Esophagus (tissue), 2 donors: Measurements from ENCODE around the gene KLK1. TPM values are rescaled to one million over a fixed set of nuclear protein-coding genes. Genes with fewer than 3 reads are reported as not detected.
"Not testable (repeated sequence)": the region's sequence is repeated elsewhere in the genome, so short reads cannot be mapped to it uniquely, and the experiment has no call there.

Source experiments
- H3K27ac ChIP-seq, 2 donors: one replicate each; pipeline ENCODE4 v1.5.1; 2013; ENCODE audit warnings: low read depth in 2 of 2, mild to moderate bottlenecking in 2 of 2, inconsistent platforms in 1 of 2, low read length in 1 of 2, moderate library complexity in 1 of 2
- H3K27me3 ChIP-seq, 2 donors: one replicate each; pipeline ENCODE4 v1.6.1; 2013; ENCODE audit warnings: low read length in 2 of 2, control low read depth in 1 of 2, mild to moderate bottlenecking in 1 of 2; ENCODE audit not compliant: insufficient read depth in 2 of 2, control insufficient read depth in 1 of 2
- H3K36me3 ChIP-seq, 2 donors: one replicate each; pipeline ENCODE4 v1.6.1; 2013; ENCODE audit warnings: low read length in 1 of 2; ENCODE audit not compliant: control insufficient read depth in 2 of 2, insufficient read depth in 2 of 2
- H3K4me1 ChIP-seq, 2 donors: one replicate each; pipeline ENCODE4 v1.6.1; 2013; ENCODE audit warnings: low read length in 1 of 2; ENCODE audit not compliant: control insufficient read depth in 2 of 2, insufficient read depth in 2 of 2
- H3K4me3 ChIP-seq, 2 donors: one replicate each; pipeline ENCODE4 v1.5.1; 2013; ENCODE audit warnings: low read length in 2 of 2, mild to moderate bottlenecking in 2 of 2, low read depth in 1 of 2, moderate library complexity in 1 of 2
- H3K9me3 ChIP-seq, 2 donors: one replicate each; pipeline ENCODE4 v1.6.1; 2013; ENCODE audit warnings: mild to moderate bottlenecking in 2 of 2, low read depth in 1 of 2, low read length in 1 of 2, moderate library complexity in 1 of 2; ENCODE audit not compliant: control insufficient read depth in 2 of 2, insufficient read depth in 1 of 2
- WGBS, 2 donors: extraction: QIAGEN DNeasy Blood & Tissue Kit; methylation state at CpG; one replicate each; pipeline ENCODE4 v1.1.7; 2013; 5-methylcytosine and 5-hydroxymethylcytosine counted together
- polyA plus RNA-seq, 2 donors: library from polyadenylated mRNA; stranded (reverse); fragments of 200-250 nt; gene quantifications; one replicate each; pipeline ENCODE4 v1.2.3, GENCODE V29; 2013
- donor health status: healthy with polysubstance abuse.
- donor health status: Bipolar disorder and iron deficiency.

KLK1 gene
- polyA plus RNA-seq, 2 donors, result 2.0 to 2.8 TPM

DNA sequence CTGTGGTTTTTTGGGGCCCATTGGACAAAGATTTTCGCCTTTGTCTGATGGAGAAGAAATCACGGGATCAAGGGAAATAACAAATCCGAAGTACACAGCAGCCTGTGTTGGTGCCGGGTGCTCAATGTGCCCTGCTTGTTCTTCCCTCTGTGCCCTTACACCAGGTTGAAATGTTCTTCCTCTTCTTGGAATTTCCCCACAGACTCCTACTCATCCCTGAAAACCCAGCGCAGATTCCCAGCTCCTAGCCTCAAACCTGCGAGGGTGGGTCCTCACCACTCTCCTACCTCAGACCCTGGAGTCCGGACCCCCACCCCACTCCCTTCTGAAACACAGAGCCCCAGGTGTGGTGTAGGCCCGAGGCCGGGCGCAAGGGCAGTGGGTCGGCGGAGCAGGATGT, 38.3 kb downstream of the KLK1 start:
- Histone ChIP-seq H3K9me3 (no peaks in the 10 kb centered on the region), H3K27me3 (no peaks in the 10 kb centered on the region), H3K36me3 (no peaks in the 10 kb centered on the region), H3K4me3 (no peak overlapping the region), H3K4me1 (no peaks in the 10 kb centered on the region), H3K27ac (no peak overlapping the region)
- 88 to 89% methylated on average over 12 of the region's 12 CpGs for WGBS, 2 donors

DNA sequence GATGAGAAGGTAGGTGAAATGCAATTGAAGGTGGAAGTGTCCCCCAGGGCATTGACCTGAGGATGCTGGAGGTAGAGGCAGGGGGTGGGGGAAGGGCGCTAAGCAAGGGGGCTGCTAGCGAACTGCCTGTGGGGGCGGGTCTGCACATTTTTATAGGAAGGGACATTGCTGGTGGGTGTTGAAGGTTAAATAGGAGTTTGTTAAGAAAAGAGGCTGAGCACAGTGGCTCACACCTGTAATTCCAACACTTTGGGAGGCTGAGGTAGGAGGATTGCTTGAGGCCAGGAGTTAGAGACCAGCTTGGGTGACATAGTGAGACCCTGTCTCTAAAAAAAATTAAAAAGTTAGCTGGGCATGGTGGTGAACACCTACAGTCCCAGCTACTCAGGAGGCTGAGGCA, 38.9 kb downstream of the KLK1 start:
- H3K4me3 ChIP-seq, result no peak overlapping the region
- H3K27ac ChIP-seq, result no peak overlapping the region
- H3K4me1 ChIP-seq, result no peaks in the 10 kb centered on the region
- H3K9me3 ChIP-seq, result peaks cover 0 to 1% of the 10 kb centered on the region in 2 donors
- peaks cover 0 to 3% of the 10 kb centered on the region in 2 donors for H3K27me3 ChIP-seq
- WGBS, 2 donors, result 87 to 97% methylated on average over 3 of the region's 3 CpGs
- no peaks in the 10 kb centered on the region for H3K36me3 ChIP-seq

DNA sequence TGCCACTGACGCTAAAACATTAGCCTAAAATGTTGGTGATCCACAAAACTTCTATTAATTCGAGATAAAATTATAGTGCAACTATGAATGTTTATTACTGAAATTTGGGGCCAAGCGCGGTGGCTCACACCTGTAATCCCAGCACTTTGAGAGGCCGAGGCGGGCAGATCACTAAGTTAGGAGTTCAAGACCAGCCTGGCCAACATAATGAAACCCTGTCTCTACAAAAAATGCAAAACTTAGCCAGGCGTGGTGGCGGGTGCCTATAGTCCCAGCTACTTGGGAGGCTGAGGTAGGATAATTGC, 39.8 kb downstream of the KLK1 start:
- H3K4me1 ChIP-seq, H3K27ac ChIP-seq, H3K27me3 ChIP-seq, H3K36me3 ChIP-seq, H3K4me3 ChIP-seq, H3K9me3 ChIP-seq: not testable (repeated sequence)
- WGBS, 2 donors, result 35 to 38% methylated on average over 8 of the region's 8 CpGs

DNA sequence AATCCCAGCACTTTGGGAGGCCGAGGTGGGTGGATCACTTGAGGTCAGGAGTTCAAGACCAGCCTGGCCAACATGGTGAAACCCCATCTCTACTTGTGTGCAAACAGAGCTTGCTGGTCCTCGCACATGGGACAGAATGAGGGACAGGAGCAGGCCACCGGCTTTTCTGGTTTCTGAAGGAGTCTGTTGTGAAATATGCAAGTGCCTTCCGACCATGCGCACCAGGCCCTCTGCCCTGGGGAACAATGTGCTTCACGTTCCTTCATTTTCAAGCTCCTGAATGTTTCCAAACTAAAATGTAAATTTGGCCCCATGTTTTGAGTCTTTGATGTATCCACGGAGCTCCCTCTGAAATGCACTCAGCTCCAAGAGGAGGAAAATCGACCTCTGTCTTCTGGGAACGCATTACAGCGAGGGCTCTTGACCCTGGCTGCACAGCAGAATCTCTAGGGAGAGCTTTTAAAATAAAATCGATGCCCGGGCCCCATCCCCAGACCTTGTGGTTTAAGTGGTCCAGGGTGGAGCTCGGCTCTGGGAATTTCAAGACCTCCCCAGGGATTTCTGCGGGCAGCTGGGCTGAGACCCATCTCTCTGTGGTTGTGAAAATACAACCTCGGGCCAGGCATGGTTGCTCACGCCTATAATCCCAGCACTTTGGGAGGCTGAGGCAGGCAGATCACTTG, 42.7 kb downstream of the KLK1 start:
- no peak overlapping the region for H3K4me3 ChIP-seq
- WGBS, 2 donors, result 62 to 65% methylated on average over 16 of the region's 16 CpGs
- peaks cover 5 to 8% of the 10 kb centered on the region in 2 donors for H3K27me3 ChIP-seq
- H3K4me1 ChIP-seq, result no peaks in the 10 kb centered on the region
- H3K36me3 ChIP-seq, result no peaks in the 10 kb centered on the region
- H3K9me3 ChIP-seq, result peaks cover 2 to 7% of the 10 kb centered on the region in 2 donors
- H3K27ac ChIP-seq, result no peak overlapping the region

DNA sequence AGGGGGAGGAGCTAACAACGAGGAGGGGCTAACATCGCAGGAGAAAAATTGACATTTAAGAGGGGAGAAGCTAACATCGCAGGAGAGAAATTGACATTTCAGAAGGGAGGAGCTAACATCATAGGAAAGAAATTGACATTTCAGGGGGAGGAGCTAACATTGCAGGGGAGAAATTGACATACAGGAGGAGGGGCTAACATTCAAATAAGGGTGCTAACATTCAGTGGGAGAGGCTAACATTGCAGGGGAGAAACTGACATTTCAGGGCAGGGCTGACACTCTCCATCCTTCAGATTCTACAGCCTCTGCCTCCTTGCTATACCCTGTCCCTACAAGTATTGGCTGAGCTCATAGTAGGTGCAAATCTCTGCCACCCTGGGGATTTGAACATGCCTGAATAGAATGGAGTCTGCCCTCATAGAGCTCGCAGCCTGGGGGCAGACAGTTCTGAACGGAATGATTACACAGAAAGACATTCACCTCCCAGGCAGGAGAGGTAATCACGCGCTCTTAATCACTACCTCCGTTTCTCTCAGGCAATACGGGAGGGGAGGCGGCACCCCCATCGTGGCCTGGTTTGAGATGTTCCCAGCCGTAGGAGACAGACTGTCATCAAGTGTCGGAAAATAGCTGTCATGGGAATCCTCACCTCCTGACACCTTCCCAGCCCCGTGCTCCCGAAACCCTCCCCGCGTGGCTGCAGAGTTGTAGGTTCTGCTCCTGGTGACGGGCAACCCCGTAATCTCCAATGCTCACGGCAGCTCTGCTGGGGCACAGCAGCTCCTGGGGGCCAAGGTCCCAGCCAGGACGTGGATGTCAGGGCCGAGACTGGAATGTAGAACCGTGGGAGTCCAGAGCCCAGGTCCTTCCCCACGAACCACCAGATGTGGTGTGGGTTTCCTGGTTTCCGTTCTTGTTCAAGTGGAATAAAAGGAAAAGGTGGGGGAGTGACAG, 43.8 kb downstream of the KLK1 start:
- Histone ChIP-seq H3K4me1 (no peaks in the 10 kb centered on the region), H3K27ac (no peak overlapping the region), H3K4me3 (no peak overlapping the region), H3K9me3 (peaks cover 2 to 7% of the 10 kb centered on the region in 2 donors), H3K36me3 (no peaks in the 10 kb centered on the region), H3K27me3 (peaks cover 5 to 8% of the 10 kb centered on the region in 2 donors)
- WGBS, 2 donors, result 43 to 47% methylated on average over 25 of the region's 25 CpGs

DNA sequence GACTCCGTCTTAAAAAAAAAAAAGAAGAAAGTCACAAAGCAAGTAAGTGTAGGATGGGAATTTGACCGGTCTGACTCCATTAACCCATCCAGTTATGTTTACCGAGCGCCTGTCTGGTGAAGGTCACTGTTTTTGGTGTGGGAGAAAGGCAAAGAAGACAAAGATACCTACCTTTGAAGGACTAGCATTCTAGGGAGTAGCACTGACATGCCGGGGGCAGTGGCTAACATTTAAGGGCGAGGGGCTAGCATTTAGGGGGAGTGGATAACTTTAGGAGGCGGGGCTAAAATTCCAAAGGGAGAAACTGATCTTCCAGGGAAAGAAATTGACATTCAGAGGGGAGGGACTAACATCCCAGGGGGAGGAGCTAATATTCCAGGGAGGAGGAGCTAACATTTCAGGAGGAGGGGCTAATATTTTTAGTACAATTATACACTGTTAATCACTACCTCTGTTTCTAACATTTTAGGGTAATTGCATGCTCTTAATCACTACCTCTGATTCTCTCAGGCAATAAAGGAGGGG, 44.6 kb downstream of the KLK1 start:
- Histone ChIP-seq H3K27me3 (peaks cover 5 to 8% of the 10 kb centered on the region in 2 donors), H3K4me1 (no peaks in the 10 kb centered on the region), H3K9me3 (peaks cover 2 to 7% of the 10 kb centered on the region in 2 donors), H3K27ac (no peak overlapping the region), H3K36me3 (no peaks in the 10 kb centered on the region), H3K4me3 (no peak overlapping the region)
- WGBS, 2 donors, result 52 to 63% methylated on average over 7 of the region's 7 CpGs

DNA sequence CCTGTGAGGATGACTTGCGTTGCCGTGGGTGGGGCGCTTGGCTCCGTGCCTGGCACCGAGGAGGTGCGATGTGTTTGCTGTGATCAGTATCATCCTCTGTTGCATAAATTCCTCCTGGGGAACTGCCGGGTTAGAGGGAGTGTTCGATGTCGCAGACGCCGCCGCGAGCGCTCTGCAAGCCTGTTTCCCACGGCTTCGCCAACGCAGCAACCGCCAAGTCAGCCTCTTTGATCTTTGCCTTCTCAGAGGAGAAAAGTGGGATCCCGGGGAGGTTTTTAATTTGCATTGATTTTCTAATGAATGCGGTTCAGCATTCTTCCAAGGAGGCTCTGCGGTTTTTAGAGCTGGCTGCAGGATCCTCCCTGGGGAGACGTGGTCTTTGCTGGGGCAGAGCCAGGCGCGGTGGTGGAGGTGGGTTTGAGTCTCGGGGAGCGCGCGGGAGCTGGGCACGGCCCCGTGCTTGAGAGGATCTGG, 45.7 kb downstream of the KLK1 start:
- no peak overlapping the region for H3K27ac ChIP-seq
- peaks cover 2 to 7% of the 10 kb centered on the region in 2 donors for H3K9me3 ChIP-seq
- peaks cover 5 to 8% of the 10 kb centered on the region in 2 donors for H3K27me3 ChIP-seq
- 2 to 3% methylated on average over 30 of the region's 30 CpGs for WGBS, 2 donors
- H3K4me1 ChIP-seq, result no peaks in the 10 kb centered on the region
- H3K36me3 ChIP-seq, result no peaks in the 10 kb centered on the region
- no peak overlapping the region for H3K4me3 ChIP-seq

DNA sequence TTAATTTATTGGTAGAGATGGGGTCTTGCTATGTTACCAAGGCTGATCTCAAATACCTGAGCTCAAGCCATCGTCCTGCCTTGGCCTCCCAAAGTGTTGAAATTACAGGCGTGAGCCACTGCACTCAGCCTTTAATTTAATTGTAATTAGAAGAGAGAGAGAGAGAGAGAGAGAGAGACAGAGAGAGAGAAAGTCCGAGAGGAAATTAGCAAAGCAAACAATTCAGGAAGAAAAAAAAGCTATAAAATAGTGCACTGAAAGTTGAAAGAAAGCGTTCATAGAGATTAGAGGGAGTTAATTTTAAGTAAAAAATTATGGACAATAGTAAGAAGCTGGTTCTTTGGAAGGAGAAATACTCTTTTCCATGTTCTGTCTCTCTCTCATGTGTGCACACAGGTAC, 46.3 kb downstream of the KLK1 start:
- H3K27me3 ChIP-seq, result peaks cover 5 to 8% of the 10 kb centered on the region in 2 donors
- H3K4me1 ChIP-seq, result no peaks in the 10 kb centered on the region
- WGBS, 2 donors, result 39 to 42% methylated on average over 4 of the region's 4 CpGs
- H3K36me3 ChIP-seq, result no peaks in the 10 kb centered on the region
- peaks cover 2 to 7% of the 10 kb centered on the region in 2 donors for H3K9me3 ChIP-seq
- no peak overlapping the region for H3K4me3 ChIP-seq
- H3K27ac ChIP-seq, result no peak overlapping the region

DNA sequence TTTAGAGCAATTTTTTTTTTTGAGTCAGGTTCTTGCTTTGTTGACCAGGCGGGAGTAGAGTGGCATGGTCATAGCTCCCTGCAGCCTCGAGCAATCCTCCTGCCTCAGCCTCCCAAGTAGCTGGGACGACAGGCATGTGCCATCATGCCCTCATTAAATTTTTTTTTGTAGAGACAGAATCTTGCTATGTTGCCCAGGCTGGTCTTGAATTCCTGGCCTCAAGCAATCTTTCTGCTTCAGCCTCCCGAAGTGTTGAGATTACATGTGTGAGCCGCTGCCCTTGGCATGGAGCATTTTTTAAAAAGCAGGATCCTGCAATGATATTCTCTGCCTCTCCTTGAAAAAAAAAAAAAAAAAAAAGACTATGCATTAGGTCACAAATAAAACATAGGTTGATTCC, 47.5 kb downstream of the KLK1 start:
- Histone ChIP-seq H3K27me3 (peaks cover 5 to 8% of the 10 kb centered on the region in 2 donors), H3K4me1 (no peaks in the 10 kb centered on the region), H3K36me3 (no peaks in the 10 kb centered on the region), H3K4me3 (no peak overlapping the region), H3K9me3 (peaks cover 2 to 7% of the 10 kb centered on the region in 2 donors), H3K27ac (no peak overlapping the region)
- 72 to 77% methylated on average over 5 of the region's 5 CpGs for WGBS, 2 donors
